Measurements from ENCODE around the gene TCF19.

- TF ChIP-seq GATA3 (IDR thresholded peaks at IDR 0.05; ENCODE audit: low read depth, low read length), result no peak
- TF ChIP-seq GATA2 (IDR thresholded peaks at IDR 0.05; ENCODE audit: low read depth, low read length), result no peak
Measured at GRCh38 chr6:31170987-31171671, 12.7 kb downstream of the TCF19 start.
